ENCODE measurements around the gene OTX1. TPM values are rescaled to one million over a fixed set of nuclear protein-coding genes. Genes with fewer than 3 reads are reported as not detected.

The OTX1 gene
- polyA plus RNA-seq, 1 donor from 2014 or later, result not detected

DNA sequence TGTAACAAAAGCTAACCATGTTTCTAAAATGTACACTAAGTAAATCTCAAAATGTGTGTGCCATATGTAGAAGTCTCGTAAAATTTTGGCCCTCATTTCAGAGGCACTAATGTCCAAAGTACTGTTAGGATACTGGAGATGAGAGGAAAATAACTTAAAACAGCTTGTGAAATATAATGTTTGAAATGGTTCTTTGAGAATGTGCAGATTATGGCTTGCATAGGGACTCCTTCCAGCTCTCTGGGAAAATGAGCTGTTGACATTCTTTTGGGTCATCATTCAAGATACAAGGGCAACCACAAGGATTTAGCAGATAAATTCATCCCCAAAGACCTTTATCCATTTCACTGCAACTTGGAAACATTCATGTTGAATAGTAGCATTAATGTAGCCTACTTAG lies 38.1 kb upstream of the OTX1 start:
- Histone ChIP-seq H2AFZ (ENCODE audit: low read depth, low read length) (no peak overlapping the region), H3K9me3 (ENCODE audit: low read length) (no peaks in the 10 kb centered on the region), H3K27ac (ENCODE audit: low read length) (no peak overlapping the region), H3K4me2 (ENCODE audit: low read length) (no peak overlapping the region), H3K27me3 (ENCODE audit: insufficient read depth, low read depth, low read length) (no peaks in the 10 kb centered on the region), H3K79me2 (replicated peaks; ENCODE audit: insufficient read depth, low read length) (no peaks in the 10 kb centered on the region), H3K36me3 (ENCODE audit: insufficient read depth, low read length) (peaks cover 3% of the 10 kb centered on the region), H4K20me1 (ENCODE audit: insufficient read depth) (no peaks in the 10 kb centered on the region), H3K9ac (ENCODE audit: low read length) (no peak overlapping the region), H3K4me3 (ENCODE audit: low read length) (no peak overlapping the region), H3F3A (ENCODE audit: insufficient read depth, low read length, poor library complexity, severe bottlenecking) (no peaks in the 10 kb centered on the region), H3K9me2 (ENCODE audit: insufficient read depth, low read length) (no peaks in the 10 kb centered on the region)
- TF ChIP-seq POLR2AphosphoS5 (IDR thresholded peaks at IDR 0.05), result no peak
- TF ChIP-seq REST (IDR thresholded peaks at IDR 0.05; ENCODE audit: borderline replicate concordance), result no peak
- TF ChIP-seq TAF1 (IDR thresholded peaks at IDR 0.05; ENCODE audit: low read depth), result no peak
- no peak for TF ChIP-seq EP300 (conservative IDR thresholded peaks at IDR 0.05; ENCODE audit: poor library complexity, severe bottlenecking)
- no peak for TF ChIP-seq MXI1 (conservative IDR thresholded peaks at IDR 0.05; ENCODE audit: poor library complexity, severe bottlenecking)
- no peak for TF ChIP-seq SMC3 (conservative IDR thresholded peaks at IDR 0.05; ENCODE audit: poor library complexity)
- no peak for TF ChIP-seq EZH2 (IDR thresholded peaks at IDR 0.05; ENCODE audit: borderline replicate concordance, insufficient read depth, low read length, poor library complexity, severe bottlenecking)
- TF ChIP-seq RAD21 (conservative IDR thresholded peaks at IDR 0.05), result no peak
- TF ChIP-seq, protein P1, sequence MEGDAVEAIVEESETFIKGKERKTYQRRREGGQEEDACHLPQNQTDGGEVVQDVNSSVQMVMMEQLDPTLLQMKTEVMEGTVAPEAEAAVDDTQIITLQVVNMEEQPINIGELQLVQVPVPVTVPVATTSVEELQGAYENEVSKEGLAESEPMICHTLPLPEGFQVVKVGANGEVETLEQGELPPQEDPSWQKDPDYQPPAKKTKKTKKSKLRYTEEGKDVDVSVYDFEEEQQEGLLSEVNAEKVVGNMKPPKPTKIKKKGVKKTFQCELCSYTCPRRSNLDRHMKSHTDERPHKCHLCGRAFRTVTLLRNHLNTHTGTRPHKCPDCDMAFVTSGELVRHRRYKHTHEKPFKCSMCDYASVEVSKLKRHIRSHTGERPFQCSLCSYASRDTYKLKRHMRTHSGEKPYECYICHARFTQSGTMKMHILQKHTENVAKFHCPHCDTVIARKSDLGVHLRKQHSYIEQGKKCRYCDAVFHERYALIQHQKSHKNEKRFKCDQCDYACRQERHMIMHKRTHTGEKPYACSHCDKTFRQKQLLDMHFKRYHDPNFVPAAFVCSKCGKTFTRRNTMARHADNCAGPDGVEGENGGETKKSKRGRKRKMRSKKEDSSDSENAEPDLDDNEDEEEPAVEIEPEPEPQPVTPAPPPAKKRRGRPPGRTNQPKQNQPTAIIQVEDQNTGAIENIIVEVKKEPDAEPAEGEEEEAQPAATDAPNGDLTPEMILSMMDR (IDR thresholded peaks at IDR 0.05; ENCODE audit: poor library complexity, severe bottlenecking), result no peak

GRCh38 chr2:63013438-63013837 lies 37.2 kb upstream of the OTX1 start:
- Histone ChIP-seq H2AFZ (ENCODE audit: low read depth, low read length) (no peak overlapping the region), H3F3A (ENCODE audit: insufficient read depth, low read length, poor library complexity, severe bottlenecking) (no peaks in the 10 kb centered on the region), H3K9me3 (ENCODE audit: low read length) (no peaks in the 10 kb centered on the region), H3K36me3 (ENCODE audit: insufficient read depth, low read length) (peaks cover 3% of the 10 kb centered on the region), H3K4me3 (ENCODE audit: low read length) (no peak overlapping the region), H3K4me2 (ENCODE audit: low read length) (no peak overlapping the region), H3K79me2 (replicated peaks; ENCODE audit: insufficient read depth, low read length) (no peaks in the 10 kb centered on the region), H3K27ac (ENCODE audit: low read length) (no peak overlapping the region), H3K9ac (ENCODE audit: low read length) (no peak overlapping the region), H3K27me3 (ENCODE audit: insufficient read depth, low read depth, low read length) (no peaks in the 10 kb centered on the region), H3K9me2 (ENCODE audit: insufficient read depth, low read length) (no peaks in the 10 kb centered on the region), H4K20me1 (ENCODE audit: insufficient read depth) (no peaks in the 10 kb centered on the region)
- TF ChIP-seq RAD21 (conservative IDR thresholded peaks at IDR 0.05) (no peak), EZH2 (IDR thresholded peaks at IDR 0.05; ENCODE audit: borderline replicate concordance, insufficient read depth, low read length, poor library complexity, severe bottlenecking) (no peak), REST (IDR thresholded peaks at IDR 0.05; ENCODE audit: borderline replicate concordance) (no peak), SMC3 (conservative IDR thresholded peaks at IDR 0.05; ENCODE audit: poor library complexity) (no peak), MXI1 (conservative IDR thresholded peaks at IDR 0.05; ENCODE audit: poor library complexity, severe bottlenecking) (no peak), POLR2AphosphoS5 (IDR thresholded peaks at IDR 0.05) (no peak), TAF1 (IDR thresholded peaks at IDR 0.05; ENCODE audit: low read depth) (no peak), EP300 (conservative IDR thresholded peaks at IDR 0.05; ENCODE audit: poor library complexity, severe bottlenecking) (no peak)
- TF ChIP-seq, protein P1 (IDR thresholded peaks at IDR 0.05; ENCODE audit: poor library complexity, severe bottlenecking), result no peak
